Activated T-helper 2 cell treated with anti-CD3 and anti-CD28 coated beads, Interferon-gamma antibody, Interleukin-2, Interleukin-4, amounts not matched to agents 10 μg/mL and 5 μg/mL and 100 μg/mL, durations not matched to agents 14 hours and 24 hours and 36 hours (primary cell): Measurements from ENCODE around the gene MOB3A. TPM values are rescaled to one million over a fixed set of nuclear protein-coding genes. Genes with fewer than 3 reads are reported as not detected.
"Not testable (repeated sequence)": the region's sequence is repeated elsewhere in the genome, so short reads cannot be mapped to it uniquely, and the experiment has no call there.

ENCODE experiments used
- DNase-seq: peaks from one replicate; pipeline ENCODE4 v3.0.0; 2021; ENCODE audit warnings: low spot score
- H3K27ac Mint-ChIP-seq: one replicate; pipeline ENCODE4 v1.8.0; 2021; ENCODE audit warnings: mixed read lengths
- H3K27me3 Mint-ChIP-seq: one replicate; pipeline ENCODE4 v1.8.0; 2021; ENCODE audit warnings: low read depth, mixed read lengths
- H3K36me3 Mint-ChIP-seq: one replicate; pipeline ENCODE4 v1.8.0; 2021; ENCODE audit warnings: low read depth, mixed read lengths
- H3K4me1 Mint-ChIP-seq: one replicate; pipeline ENCODE4 v1.8.0; 2021; ENCODE audit warnings: low read depth, mixed read lengths
- H3K4me3 Mint-ChIP-seq: one replicate; pipeline ENCODE4 v1.8.0; 2021; ENCODE audit warnings: low read depth, mild to moderate bottlenecking, moderate library complexity, mixed read lengths
- H3K9me3 Mint-ChIP-seq: one replicate; pipeline ENCODE4 v1.8.0; 2021; ENCODE audit warnings: mixed read lengths
- intact Hi-C: fragments of 100-400 bp; cut with micrococcal nuclease; formaldehyde crosslinking; loops from one replicate; pipeline ENCODE4 v1.15.1; 2023
- total RNA-seq: library from RNA; stranded (reverse); gene quantifications from 2 replicates; pipeline ENCODE4 v1.2.3, GENCODE V29; 2022

Gene MOB3A
- total RNA-seq, 1 donor from 2014 or later = 175 TPM

DNA sequence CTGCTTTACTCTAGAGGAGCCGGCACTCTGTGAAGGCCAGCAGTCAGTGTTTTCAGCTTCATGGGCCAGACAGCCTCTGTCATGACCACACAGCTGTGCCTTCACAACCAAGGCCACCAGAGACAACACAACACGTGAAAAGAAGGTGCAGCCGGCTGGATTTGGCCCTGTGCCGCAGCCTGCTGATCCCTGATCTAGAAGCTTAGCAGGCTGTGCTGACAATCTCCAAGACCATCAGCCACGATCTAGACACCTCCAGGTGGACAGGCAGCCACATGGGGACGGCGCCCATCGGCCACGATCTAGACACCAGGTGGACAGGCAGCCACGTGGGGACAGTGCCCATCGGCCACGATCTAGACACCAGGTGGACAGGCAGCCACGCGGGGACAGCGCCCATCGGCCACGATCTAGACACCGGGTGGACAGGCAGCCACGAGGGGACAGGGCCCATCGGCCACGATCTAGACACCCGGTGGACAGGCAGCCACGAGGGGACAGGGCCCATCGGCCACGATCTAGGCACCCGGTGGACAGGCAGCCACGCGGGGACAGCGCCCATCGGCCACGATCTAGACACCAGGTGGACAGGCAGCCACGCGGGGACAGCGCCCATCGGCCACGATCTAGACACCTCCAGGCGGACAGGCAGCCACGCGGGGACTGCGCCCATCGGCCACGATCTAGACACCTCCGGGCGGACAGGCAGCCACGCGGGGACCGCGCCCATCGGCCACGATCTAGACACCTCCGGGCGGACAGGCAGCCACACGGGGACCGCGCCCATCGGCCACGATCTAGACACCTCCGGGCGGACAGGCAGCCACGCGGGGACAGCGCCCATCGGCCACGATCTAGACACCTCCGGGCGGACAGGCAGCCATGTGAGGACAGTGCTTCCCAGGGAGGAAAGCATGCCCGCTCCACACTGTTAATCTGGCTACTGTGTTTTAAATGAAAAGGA lies 35.2 kb upstream of the MOB3A start:
- H3K4me3 Mint-ChIP-seq, H3K27ac Mint-ChIP-seq, H3K4me1 Mint-ChIP-seq, H3K27me3 Mint-ChIP-seq, DNase-seq, intact Hi-C loops, H3K9me3 Mint-ChIP-seq: not testable (repeated sequence)
- H3K36me3 Mint-ChIP-seq = peaks cover 28% of the 10 kb centered on the region

DNA sequence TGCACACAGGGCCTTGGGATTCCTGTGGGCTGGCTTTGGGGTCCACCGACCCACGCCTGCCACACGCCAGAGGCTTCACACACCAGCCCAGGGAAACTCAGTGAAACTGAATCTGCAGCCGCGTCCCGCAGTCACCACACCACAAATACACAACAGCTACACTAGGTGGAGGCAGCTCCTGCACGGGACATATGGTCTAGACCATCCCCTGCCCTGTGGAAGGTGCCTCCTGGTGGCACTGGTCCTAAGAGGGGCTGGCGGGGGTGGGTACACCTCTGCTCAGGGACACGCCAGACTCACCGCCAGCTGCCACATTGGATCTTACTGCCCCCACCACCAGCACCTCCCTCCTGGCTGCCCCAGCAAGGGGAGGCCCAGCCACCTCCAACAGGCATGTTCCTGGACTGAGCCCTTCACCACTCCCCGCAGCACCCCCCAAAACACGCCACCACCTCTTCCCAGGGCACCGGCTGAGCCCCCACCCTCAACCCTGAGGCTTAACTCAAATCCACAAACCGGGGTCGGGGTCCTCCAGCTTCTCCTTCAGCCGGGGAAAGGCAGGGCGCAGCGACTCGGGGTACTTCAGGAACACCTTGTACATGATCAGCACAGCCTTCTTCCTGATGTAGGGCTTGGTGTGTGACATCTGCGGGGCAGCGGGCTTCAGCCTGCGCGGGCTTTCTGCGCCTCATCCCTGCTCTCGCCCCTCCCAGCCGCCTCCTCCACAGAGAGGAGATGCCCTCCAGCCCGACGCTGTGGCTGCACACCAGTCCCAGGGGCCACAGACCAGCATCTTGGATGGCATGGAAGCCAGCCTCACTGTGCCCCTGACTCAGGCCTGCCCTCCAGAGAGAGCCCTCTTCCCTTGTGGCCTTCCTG lies 34.0 kb upstream of the MOB3A start:
- intact Hi-C loops = no loop called here
- Mint-ChIP-seq H3K4me3 (no peak overlapping the region), H3K27me3 (no peaks in the 10 kb centered on the region), H3K36me3 (peaks cover 22% of the 10 kb centered on the region), H3K27ac (no peak overlapping the region), H3K4me1 (no peaks in the 10 kb centered on the region), H3K9me3 (no peaks in the 10 kb centered on the region)
- no peak for DNase-seq

DNA sequence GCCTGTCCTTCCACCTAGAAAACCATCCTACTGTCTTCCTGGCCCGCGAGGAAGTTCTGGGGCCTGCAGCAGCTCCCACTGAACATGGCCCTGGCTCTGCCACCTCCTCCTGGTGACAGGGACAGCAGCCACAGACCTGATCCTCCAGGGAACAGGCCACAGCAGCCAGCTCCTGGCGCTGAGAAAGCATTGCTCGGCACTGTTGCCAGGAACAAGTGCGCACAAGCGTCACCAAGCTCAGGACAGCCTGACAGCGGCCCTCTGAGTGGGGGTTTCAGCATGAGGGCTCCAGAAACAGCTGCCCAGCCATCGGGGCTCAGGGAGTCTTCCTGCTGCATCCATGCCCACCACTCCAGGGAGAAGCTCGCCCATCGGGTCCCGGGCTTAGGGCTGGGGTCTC lies 33.4 kb upstream of the MOB3A start:
- Mint-ChIP-seq H3K27ac (no peak overlapping the region), H3K4me1 (no peaks in the 10 kb centered on the region), H3K36me3 (peaks cover 22% of the 10 kb centered on the region), H3K27me3 (no peaks in the 10 kb centered on the region), H3K9me3 (no peaks in the 10 kb centered on the region), H3K4me3 (no peak overlapping the region)
- DNase-seq = no peak
- intact Hi-C loops = no loop called here

DNA sequence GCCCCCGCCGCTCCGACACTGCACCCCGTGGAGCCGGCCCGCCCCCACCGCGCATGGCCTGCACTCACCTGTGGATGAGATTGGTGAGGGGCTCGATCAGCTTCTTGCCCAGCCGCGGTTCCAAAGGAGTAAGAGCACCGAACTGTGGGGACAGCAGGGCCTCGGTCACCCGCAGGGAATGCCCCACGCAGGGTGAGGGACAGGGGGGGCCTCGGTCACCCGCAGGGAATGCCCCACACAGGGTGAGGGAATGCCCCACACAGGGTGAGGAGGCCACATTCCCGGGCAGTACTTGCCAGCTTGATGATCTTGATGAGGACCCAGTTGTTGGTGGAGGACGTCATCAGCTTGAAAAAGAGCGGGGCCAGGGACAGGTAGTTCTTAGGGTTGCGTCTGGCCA lies 32.9 kb upstream of the MOB3A start:
- no peak overlapping the region for H3K4me3 Mint-ChIP-seq
- no peaks in the 10 kb centered on the region for H3K4me1 Mint-ChIP-seq
- no peaks in the 10 kb centered on the region for H3K27me3 Mint-ChIP-seq
- intact Hi-C loops = no loop called here
- no peaks in the 10 kb centered on the region for H3K9me3 Mint-ChIP-seq
- peaks cover 22% of the 10 kb centered on the region for H3K36me3 Mint-ChIP-seq
- DNase-seq = no peak
- no peak overlapping the region for H3K27ac Mint-ChIP-seq

DNA sequence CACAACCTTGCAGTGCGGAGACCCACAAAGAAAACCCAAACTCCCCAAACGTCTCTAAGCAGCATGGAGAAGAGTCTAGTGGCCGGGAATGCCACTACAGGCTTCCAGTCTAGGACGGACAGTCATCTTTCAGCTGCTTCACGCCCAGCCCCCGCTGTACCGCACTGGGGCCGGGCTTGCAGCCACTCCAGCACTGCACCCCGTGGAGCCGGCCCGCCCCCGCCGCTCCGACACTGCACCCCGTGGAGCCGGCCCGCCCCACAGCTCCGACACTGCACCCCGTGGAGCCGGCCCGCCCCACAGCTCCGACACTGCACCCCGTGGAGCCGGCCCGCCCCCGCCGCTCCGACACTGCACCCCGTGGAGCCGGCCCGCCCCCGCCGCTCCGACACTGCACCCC lies 32.1 kb upstream of the MOB3A start:
- H3K27me3 Mint-ChIP-seq, H3K4me3 Mint-ChIP-seq, intact Hi-C loops, H3K4me1 Mint-ChIP-seq, DNase-seq, H3K9me3 Mint-ChIP-seq, H3K27ac Mint-ChIP-seq: not testable (repeated sequence)
- peaks cover 19% of the 10 kb centered on the region for H3K36me3 Mint-ChIP-seq

DNA sequence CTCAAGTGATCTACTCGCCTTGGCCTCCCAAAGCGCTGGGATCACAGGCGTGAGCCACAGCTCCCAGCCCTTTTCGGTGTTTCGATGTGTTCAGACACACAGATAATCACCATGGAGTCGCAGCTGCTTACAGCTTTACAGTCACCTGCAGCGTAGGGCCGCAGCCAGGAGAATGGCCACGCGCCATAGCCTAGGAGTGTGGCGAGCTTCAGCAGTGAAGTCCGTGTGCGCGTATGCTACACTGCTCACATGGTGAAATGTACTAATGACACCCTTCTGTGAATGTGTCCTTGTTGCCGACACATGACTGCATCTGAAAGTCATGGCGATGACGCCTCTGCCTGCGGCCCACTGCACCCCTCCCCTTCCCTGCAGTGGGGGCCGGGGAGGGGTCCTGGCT lies 31.6 kb upstream of the MOB3A start:
- Mint-ChIP-seq H3K9me3 (no peaks in the 10 kb centered on the region), H3K4me1 (no peaks in the 10 kb centered on the region), H3K27ac (no peak overlapping the region), H3K36me3 (peaks cover 21% of the 10 kb centered on the region), H3K4me3 (no peak overlapping the region), H3K27me3 (no peaks in the 10 kb centered on the region)
- intact Hi-C loops = no loop called here
- DNase-seq = no peak

DNA sequence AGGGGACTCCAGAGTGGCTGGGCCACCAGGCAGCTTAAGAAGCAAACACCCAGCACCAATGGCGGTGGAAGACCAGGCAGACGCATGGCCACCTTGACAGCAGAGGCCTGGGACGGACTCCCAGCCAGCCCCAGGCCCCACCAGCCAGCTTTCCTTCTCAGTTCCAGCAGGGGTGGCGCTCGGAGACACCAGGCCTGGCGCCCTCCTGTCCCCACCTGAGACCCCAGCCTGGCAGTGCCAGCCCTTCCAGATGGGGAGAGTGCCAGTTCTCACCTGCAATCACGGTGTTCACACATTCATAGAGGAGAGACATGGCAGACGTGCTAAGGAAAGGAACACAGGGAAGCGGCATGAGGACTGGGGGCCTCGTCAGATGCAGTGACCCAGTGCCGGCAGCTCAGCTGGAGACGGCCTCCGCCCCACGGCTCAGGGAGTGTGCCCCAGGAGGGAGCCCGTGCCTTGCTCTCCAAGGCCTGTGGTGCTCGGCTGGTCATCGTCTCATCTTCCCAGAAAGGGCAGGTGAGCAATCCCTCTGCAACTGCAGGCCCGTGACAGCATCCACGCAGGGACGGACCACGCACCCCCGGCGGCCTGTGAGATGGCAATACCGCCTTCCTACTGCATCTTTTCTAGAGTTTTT lies 30.9 kb upstream of the MOB3A start:
- intact Hi-C loops = no loop called here
- no peaks in the 10 kb centered on the region for H3K4me1 Mint-ChIP-seq
- H3K27ac Mint-ChIP-seq = no peak overlapping the region
- H3K4me3 Mint-ChIP-seq = no peak overlapping the region
- H3K36me3 Mint-ChIP-seq = peaks cover 21% of the 10 kb centered on the region
- no peaks in the 10 kb centered on the region for H3K27me3 Mint-ChIP-seq
- no peaks in the 10 kb centered on the region for H3K9me3 Mint-ChIP-seq
- DNase-seq = no peak

DNA sequence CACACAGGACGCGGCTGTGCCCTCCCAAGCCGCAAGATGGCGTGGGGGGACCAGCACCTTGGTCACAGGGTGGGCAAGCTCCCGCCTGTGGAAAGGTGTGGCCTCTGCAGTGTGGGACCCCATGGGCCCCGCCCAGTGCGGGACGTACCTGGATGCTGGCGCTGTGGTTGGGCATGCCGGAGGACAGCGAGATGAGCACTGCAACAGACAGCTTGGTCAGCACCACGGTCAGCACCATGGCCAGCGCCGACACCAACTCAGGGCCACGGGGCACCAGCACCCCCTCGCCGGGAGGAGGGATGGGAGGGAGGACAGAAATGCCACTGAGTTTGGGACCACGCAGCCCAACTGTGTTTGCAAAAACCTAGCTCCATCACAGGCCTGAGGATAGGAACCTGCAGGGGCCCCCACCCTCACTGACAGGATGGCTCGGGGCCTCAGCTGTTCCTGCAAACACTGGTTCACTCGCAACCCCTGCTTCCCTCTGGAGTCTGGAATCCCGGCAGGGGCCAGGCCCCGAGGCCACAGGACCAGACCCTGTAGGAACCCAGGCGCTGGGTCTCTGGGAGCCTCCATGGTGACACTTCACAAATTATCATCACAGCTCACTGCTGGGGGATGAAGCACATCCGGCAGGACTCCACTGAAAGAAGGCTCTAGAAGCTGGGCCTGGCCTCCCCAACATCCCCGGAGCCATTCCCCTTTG lies 27.7 kb upstream of the MOB3A start:
- no peak overlapping the region for H3K4me3 Mint-ChIP-seq
- H3K4me1 Mint-ChIP-seq = no peaks in the 10 kb centered on the region
- H3K27ac Mint-ChIP-seq = no peak overlapping the region
- no peaks in the 10 kb centered on the region for H3K27me3 Mint-ChIP-seq
- intact Hi-C loops = no loop called here
- DNase-seq = no peak
- peaks cover 39% of the 10 kb centered on the region for H3K36me3 Mint-ChIP-seq
- H3K9me3 Mint-ChIP-seq = no peaks in the 10 kb centered on the region

DNA sequence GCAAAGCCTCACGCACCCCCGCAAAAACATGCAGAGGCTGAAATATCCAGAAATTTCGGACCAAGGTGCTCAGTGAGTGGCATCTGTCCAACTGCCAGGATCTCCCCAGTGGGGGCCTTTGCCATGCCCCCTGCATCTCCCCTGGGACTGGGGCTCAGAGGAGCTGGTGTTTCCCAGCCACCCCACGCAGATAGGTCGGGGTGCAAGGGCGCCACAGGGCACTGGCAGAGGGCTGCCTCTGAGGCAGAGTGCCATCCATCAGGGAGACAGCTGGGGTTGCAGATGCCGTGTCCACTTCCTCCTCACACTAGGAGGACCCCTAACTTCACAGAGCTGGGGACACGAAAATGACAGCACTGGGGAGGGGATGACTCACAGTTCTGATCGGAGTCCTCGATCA lies 26.9 kb upstream of the MOB3A start:
- Mint-ChIP-seq H3K4me1 (no peaks in the 10 kb centered on the region), H3K4me3 (no peak overlapping the region), H3K27me3 (no peaks in the 10 kb centered on the region), H3K9me3 (no peaks in the 10 kb centered on the region), H3K36me3 (peaks cover 46% of the 10 kb centered on the region), H3K27ac (no peak overlapping the region)
- intact Hi-C loops = no loop called here
- DNase-seq = no peak

DNA sequence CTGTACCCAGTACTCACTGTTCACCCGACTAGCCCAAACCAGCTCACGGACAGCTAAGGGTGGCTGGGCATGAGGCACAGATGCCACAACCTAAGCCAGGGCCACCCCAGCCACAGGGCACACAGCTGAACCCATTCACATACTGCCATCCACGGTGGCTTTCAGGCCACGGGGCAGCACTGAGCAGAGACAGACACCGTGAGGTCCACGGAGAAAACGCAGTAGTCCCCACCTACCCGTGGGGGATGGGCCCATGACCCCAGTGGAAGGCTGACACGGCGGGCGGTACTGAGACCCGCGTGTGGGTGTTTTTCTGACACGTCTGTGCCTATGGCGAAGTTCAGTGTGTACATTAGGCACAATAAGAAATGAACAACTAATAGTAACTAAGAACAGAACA lies 26.1 kb upstream of the MOB3A start:
- Mint-ChIP-seq H3K9me3 (no peaks in the 10 kb centered on the region), H3K27me3 (no peaks in the 10 kb centered on the region), H3K4me3 (no peak overlapping the region), H3K4me1 (no peaks in the 10 kb centered on the region), H3K27ac (no peak overlapping the region), H3K36me3 (peaks cover 49% of the 10 kb centered on the region)
- intact Hi-C loops = no loop called here
- no peak for DNase-seq

DNA sequence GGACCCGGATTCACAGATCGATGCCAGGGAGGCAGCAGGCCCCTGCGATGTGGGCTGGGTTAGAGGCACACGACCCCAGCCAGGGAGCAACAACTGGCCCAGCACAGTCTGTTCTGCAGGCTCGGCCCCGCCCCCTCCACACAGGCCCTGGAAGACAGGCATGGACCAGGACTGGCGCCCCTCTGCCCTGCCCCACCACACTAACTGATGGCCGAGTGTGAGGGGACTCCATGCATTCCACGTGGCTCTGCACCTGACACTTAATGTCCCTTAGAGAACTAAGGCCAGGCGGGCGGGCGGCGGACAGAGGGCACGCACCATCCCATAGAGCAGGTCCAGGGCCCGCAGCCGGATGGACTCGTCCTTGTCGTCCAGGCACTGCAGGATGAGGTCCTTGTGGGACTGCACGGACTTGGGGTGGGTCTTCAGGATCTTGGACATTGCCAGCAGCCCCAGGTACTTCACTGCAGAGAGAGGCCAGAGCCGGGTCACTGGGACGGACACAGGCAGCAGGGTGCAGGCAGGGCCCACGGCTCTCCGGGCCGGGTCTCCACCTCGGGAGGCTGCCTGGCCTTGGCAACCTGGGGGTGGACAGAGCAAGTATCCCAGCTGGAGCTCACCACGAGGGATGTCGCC lies 25.4 kb upstream of the MOB3A start:
- Mint-ChIP-seq H3K4me1 (no peaks in the 10 kb centered on the region), H3K36me3 (peaks cover 45% of the 10 kb centered on the region), H3K4me3 (no peak overlapping the region), H3K27ac (no peak overlapping the region), H3K27me3 (no peaks in the 10 kb centered on the region), H3K9me3 (no peaks in the 10 kb centered on the region)
- intact Hi-C loops = no loop called here
- no peak for DNase-seq

DNA sequence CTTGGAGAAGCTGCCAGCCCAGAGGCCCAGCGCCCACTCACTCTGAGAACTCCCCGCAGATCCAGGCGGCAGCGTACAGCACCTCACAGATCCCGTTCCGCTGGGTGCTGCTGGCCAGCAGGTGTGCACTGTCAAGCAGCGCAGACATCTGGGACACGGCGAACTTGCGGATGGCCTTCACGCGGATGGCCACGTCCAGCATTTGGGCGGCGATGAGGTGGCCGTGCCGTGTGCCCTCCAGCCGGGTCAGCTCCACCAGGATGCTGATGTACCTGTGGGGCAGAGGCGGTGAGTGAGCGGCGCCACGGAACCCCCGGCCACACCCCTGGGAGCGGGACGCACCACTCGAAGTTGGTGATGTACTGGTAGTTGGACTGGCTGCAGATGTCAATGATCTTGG lies 24.7 kb upstream of the MOB3A start:
- Mint-ChIP-seq H3K27ac (no peak overlapping the region), H3K36me3 (peaks cover 41% of the 10 kb centered on the region)

More for the DNA sequence above, 24.7 kb upstream of the MOB3A start:
- no peaks in the 10 kb centered on the region for H3K9me3 Mint-ChIP-seq
- H3K4me1 Mint-ChIP-seq = no peaks in the 10 kb centered on the region
- H3K4me3 Mint-ChIP-seq = no peak overlapping the region
- no peaks in the 10 kb centered on the region for H3K27me3 Mint-ChIP-seq
- intact Hi-C loops = no loop called here
- DNase-seq = no peak
